Islet of Langerhans (tissue), 1 donor: ENCODE data around the gene DCP2.

Source experiments
- FAIRE-seq: peaks from one replicate; lab custom pipeline; 2011; peaks lifted over from hg19 to GRCh38; lab: Jason Lieb, UNC

Gene DCP2

GRCh38 chr5:113047733-113048652, 71.4 kb downstream of the DCP2 start:
- FAIRE-seq: no peak

DNA sequence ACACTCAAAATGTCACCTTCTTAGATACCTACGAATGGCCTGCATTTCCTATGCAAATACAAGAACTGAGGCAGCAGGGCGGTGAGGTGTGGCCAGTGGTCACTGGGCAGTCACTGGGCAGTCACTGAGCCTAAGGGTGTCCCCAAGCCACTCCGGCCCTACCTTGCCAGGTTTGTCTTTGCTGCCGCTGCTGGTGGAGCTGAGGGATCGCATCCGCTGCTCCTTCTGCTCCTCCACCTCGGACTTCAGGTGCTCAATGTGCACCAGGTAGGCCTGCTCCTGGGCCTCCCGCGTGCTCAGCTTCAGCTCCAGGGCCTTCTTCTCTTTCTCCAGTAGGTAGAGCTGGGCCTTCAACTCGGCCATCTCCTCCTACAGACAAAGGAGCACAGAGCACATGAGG, 72.3 kb downstream of the DCP2 start:
- no peak for FAIRE-seq

GRCh38 chr5:113050721-113051382, 74.3 kb downstream of the DCP2 start:
- FAIRE-seq: no peak

GRCh38 chr5:113052041-113052795, 75.6 kb downstream of the DCP2 start:
- no peak for FAIRE-seq

- FAIRE-seq: no peak
Observed at GRCh38 chr5:113053511-113053995, 77.0 kb downstream of the DCP2 start.

GRCh38 chr5:113054899-113055298, 78.3 kb downstream of the DCP2 start:
- no peak for FAIRE-seq

GRCh38 chr5:113056988-113057387, 80.4 kb downstream of the DCP2 start:
- no peak for FAIRE-seq

DNA sequence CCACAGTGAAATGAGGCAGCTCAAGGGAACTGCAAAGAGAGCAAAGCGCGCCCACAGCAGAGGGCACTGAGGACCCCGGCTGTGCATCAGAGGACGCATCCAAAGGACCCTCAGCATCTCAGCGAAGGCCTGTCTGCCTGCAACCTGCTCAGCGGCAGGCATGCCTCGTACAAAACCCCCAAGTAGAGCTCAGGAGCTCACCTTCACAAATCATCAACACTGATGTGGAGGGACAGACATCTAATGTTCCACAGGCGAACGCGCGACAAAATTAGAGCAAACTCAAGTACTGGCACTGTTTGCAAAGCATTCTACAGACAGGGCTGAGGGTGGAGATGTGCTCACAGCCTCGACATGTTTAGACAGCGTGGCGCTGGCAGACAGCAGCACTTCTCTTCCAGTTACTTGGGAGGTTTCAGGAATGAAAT, 81.0 kb downstream of the DCP2 start:
- FAIRE-seq: no peak

- FAIRE-seq: no peak
Observed at GRCh38 chr5:113058269-113058668, 81.7 kb downstream of the DCP2 start.

DNA sequence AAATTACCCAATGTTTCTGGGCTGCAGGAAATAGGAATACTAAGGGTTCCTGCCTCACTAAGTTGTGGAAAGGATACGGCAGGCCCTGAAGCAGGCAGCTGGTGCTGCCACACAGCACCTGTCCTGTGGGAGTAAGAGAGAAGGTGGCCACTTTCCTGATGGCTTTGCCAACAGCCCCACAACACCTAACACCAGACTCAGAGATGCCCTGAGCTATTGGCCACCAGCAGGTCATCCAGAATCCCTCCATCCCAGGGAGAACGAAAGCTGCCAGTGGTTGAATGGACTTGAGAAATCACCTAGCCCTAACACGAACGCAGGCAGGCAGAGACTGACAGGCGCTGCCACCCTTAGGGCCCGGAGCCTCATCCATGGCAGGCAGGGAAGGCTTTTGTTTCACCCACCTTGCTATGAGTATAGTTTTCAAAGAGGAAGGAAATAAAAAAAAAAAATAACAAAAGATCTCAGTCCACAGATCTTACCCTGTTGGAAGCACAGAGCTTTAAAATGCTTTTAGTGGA, 82.2 kb downstream of the DCP2 start:
- FAIRE-seq: no peak

DNA sequence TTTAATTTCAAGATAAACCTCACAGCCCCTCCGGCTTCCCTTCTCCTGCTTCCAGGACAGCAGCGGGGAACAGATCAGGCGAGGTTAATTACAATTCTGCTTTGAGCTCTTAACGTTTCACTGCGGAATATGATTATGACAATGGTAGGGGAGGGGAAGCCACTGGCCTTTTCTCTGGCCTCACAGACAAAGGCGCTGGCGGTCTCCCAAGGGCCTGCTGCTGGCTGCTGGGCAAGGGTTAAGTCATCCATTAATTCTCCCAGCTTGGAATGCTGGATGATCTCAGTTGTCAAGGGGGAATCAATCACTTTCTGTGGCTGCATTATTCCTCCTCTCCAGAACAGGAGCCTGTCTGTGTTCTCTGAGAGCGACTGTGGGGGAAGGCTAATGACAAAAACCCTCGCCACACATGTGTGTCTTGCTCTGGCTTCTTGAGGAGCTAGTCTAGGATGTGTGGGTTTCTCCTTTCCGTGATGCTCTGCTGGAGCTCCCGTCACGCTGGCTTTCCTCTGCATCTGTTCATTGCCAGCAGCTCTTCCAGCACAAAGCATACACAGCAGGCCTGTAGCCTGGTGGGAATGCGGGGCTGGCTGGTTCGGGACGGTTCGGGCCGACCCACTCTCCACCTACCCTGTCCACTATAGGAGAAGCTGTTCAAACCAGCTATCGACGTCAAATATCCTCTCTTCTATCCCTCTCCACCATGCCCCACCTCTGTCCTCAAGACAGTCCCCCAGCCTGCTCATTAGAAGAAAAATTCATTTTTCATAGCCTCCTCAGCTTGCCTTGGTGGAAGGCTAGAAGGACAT, 82.8 kb downstream of the DCP2 start:
- no peak for FAIRE-seq

- FAIRE-seq: no peak
Observed at GRCh38 chr5:113060408-113061025, 83.9 kb downstream of the DCP2 start.

DNA sequence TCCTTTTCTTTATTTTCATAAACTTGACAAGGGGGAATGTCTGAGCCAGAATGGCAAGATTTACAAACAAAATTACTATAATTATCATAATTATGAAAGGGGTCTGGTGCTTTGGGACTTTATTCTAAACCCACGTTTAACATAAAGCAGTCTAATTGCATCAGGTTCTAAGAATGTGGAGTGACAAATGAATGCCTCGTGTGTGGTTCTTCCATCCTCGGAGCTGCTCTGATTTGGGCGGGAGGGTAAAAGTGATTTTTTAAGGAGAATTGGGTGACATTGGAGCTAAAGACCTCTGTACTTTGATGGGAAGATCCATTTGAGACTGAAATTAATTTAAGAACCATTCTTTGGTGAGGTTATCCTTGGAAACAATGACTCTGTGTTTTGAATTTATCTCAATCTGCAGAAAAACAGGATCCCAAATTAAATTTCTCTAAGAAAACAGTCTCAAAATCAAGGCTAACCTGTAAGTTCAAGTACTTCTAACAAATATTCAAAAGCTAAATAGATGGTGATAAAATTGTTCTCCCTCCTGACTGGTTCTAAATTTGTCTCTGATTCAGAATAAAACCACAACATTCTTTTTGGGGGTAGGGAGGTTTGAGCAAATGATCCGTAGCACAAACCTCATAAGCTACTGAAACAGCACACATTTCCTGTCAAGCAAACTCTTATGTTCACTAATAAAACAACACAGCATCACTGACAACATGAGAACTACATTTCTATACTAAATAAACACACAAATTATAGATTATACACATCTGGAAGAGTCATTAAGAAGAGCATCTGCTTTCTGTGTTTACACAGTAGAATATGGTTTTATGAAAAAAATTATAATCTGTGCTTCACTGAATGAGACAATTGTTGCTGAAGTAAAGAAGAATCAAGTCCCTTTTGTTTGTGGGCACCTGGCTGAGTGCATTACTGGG, 85.5 kb downstream of the DCP2 start:
- FAIRE-seq: no peak

- FAIRE-seq: no peak
Observed at GRCh38 chr5:113062869-113063508, 86.4 kb downstream of the DCP2 start.

DNA sequence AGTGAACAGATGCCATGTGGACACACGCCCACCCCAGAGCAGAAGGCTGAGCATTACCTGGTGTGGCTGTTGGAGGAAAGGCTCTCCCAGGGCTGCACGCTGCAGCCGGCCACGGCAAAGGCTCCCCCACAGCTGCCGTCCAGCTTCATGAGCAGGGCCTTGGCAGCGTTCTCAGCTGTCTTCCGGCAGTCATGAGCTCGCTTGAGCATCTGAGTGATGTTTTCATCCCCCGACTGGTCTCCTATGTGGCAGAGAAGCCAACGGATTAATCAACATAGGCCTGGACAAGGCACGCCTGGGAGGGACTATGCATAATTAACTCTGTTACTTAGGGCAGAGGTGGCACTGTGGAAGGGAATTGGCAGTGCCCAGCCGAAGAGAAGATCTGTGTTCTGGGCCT, 87.3 kb downstream of the DCP2 start:
- no peak for FAIRE-seq

DNA sequence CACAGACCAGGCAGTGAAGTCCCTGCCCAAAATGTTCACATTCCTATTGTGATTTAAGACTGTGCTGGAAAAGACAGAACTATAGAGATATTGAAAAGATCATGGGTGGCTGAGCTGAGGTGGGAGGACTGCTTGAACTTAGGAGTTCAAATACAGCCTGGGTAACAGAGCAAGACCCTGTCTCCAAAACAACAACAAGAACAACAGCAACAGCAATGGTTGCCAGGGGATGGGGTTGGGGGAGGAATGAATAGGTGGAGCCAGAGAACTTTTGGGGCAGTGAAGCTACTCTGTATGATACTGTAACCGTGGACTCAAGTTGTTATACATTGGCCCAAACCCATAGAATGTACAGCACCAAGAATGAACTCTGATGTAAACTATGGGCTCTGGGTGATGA, 88.2 kb downstream of the DCP2 start:
- FAIRE-seq: no peak

DNA sequence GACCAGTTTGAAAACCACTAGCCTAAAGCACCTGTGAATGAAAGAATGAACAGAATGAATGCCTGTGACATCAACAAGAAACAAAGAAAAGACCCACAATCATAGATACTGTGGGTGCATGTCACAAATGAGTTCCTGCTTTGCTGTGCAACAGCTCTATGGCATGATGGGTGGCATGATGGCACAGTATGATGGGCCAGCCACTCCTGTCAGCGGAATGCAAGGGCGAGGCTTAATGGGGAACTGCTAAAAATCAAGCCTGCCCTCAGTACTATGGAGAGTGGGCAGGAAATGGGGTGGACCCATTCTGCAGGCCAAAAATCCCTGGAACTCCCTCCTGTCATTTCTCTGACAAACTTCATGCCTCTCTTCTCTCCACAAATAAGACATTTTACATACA, 89.0 kb downstream of the DCP2 start:
- no peak for FAIRE-seq

DNA sequence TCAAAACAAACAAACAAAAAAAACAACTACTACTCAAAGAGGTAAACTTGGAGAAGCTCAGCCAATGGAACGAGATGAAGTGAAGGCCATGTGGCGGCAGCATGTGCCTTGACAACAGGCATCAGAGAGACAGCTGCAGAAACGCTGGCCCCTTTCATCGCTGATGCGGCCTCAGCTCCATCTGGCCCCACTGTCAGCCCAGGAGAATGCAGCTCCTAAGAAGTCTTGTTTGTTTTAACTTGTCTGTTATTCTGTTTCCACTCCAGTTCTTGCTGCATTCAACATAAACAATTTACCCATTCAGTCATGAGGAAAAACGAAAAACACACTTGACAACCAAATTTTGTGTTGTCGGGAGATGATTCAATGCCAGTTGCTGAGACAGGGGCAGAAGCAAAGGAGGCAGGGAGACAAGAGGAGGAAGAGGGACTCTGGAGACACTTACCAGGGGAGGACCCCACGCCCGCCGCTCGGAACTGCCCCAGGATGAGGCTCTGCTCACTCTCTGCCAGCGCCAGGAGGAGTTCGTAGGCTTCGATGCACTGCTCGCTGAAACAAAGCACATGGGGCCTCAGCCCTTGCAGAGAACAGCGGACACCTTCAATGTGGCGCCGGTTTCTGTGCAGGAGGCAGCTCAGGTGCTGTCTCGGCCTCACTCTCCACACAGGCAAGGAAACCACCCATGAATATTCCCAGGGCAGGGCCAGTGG, 91.2 kb downstream of the DCP2 start:
- FAIRE-seq: no peak

GRCh38 chr5:113068559-113068958, 92.0 kb downstream of the DCP2 start:
- no peak for FAIRE-seq
